Measurements from ENCODE around the gene CTIF. TPM values are rescaled to one million over a fixed set of nuclear protein-coding genes. Genes with fewer than 3 reads are reported as not detected.

The CTIF gene
- total and polyA plus RNA-seq, 7 experiments from 2014 or later, result 1.3 to 11.2 (median 2.5) TPM; not detected in 2

DNA sequence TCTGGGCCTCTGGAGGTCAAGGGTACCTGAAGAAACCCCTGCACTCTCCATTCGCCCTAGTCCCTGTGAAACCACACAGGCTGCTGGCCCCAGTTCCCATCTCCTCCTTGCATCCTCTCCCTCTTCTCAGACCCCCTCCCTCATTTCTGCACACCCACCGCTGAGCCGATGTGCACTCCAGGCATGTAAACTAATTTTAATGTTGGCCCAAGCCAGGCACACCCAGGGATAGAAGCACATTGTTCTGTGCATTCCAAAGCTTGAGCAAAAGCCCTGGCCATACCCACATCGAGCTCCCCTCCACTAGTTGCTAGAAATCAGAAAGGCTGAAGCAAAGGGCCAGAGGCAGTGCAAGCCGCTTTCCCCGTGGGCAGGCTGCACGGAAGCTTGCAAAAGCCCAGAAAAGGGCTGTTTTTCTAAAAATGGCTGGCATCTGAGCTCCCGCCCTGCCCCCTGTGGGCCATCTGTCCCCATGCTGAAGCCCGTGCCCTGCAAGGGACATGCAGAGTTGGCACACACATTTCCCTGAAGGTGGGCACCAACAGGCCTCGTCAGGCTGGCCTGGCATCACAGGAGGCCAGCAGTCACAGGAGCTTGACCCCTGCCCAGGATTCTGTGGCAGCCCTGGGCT is 230.3 kb downstream of the CTIF start:
- Mint-ChIP-seq H3K4me3 (no peak overlapping the region), H3K27me3 (peaks cover 0 to 5% (median 0%) of the 10 kb centered on the region in 5 donors), H3K27ac (no peak overlapping the region), H3K36me3 (no peaks in the 10 kb centered on the region), H3K9me3 (peaks cover 0 to 2% (median 0%) of the 10 kb centered on the region in 11 donors), H3K4me1 (peaks cover 0 to 5% (median 0%) of the 10 kb centered on the region in 7 donors)
- no peaks in the 10 kb centered on the region for H3K9me3 ChIP-seq (ENCODE audit: control insufficient read depth in 2 of 3, low read length in 3 of 3)
- ATAC-seq, result no peak
- no peak overlapping the region for H3K27ac ChIP-seq (ENCODE audit: low read depth, low read length)
- no peak for DNase-seq
- ChIA-PET POLR2A (no interaction called here), CTCF (interaction anchor here (0.6 kb wide), 1 partner anchor 147 kb away, joined by 5 read pairs; no protein-coding TSS in a partner anchor)
- H3K4me3 ChIP-seq (ENCODE audit: low read length), result no peak overlapping the region
- no peaks in the 10 kb centered on the region for H3K36me3 ChIP-seq (ENCODE audit: control insufficient read depth in 2 of 3, insufficient read depth in 3 of 3, low read length in 3 of 3)
- no peaks in the 10 kb centered on the region for H3K27me3 ChIP-seq (ENCODE audit: control insufficient read depth in 2 of 2, insufficient read depth in 2 of 2, low read length in 2 of 2)
- intact Hi-C loops (cut with micrococcal nuclease), result no loop called here
- H3K4me1 ChIP-seq (ENCODE audit: control insufficient read depth in 2 of 2, insufficient read depth in 2 of 2, low read length in 2 of 2), result no peaks in the 10 kb centered on the region

DNA sequence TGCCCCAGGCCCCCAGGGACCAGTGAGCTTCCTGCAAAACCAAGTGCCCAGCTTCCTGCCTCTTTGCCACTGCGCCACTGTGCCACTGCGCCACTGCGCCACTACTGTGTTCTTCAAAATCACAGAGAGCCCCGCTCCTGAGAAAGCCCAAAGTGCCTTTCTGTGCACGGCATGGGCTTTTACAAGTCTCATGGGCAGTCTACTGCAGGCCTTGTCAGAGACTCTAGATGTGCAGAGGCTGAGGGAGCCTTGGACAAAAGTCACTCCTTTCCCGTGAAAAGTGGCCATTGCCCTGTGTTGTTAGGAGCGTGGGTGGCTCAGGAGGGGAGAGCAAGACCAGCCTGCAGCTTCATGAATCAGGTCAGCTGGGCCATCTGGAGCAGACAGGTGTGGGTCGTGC is 231.4 kb downstream of the CTIF start:
- intact Hi-C loops (cut with micrococcal nuclease), result loop anchor here (10.0 kb wide), 2 partner anchors 405 to 465 kb away; no protein-coding TSS in a partner anchor
- no peak for DNase-seq
- H3K27me3 ChIP-seq (ENCODE audit: control insufficient read depth in 2 of 2, insufficient read depth in 2 of 2, low read length in 2 of 2), result no peaks in the 10 kb centered on the region
- H3K9me3 Mint-ChIP-seq, result peaks cover 0 to under 1% (median 0%) of the 10 kb centered on the region in 11 donors
- H3K36me3 ChIP-seq (ENCODE audit: control insufficient read depth in 2 of 3, insufficient read depth in 3 of 3, low read length in 3 of 3), result no peaks in the 10 kb centered on the region
- ChIA-PET POLR2A (no interaction called here), CTCF (no interaction called here)
- H3K4me1 Mint-ChIP-seq, result peaks cover 0 to 2% (median 0%) of the 10 kb centered on the region in 7 donors
- no peak for ATAC-seq
- H3K27ac Mint-ChIP-seq, result no peak overlapping the region
- H3K27me3 Mint-ChIP-seq, result peaks cover 0 to 5% (median 0%) of the 10 kb centered on the region in 5 donors
- no peak overlapping the region for H3K4me3 Mint-ChIP-seq
- H3K27ac ChIP-seq (ENCODE audit: low read depth, low read length), result no peak overlapping the region
- no peaks in the 10 kb centered on the region for H3K4me1 ChIP-seq (ENCODE audit: control insufficient read depth in 2 of 2, insufficient read depth in 2 of 2, low read length in 2 of 2)
- H3K36me3 Mint-ChIP-seq, result no peaks in the 10 kb centered on the region
- no peaks in the 10 kb centered on the region for H3K9me3 ChIP-seq (ENCODE audit: control insufficient read depth in 2 of 3, low read length in 3 of 3)
- no peak overlapping the region for H3K4me3 ChIP-seq (ENCODE audit: low read length)

DNA sequence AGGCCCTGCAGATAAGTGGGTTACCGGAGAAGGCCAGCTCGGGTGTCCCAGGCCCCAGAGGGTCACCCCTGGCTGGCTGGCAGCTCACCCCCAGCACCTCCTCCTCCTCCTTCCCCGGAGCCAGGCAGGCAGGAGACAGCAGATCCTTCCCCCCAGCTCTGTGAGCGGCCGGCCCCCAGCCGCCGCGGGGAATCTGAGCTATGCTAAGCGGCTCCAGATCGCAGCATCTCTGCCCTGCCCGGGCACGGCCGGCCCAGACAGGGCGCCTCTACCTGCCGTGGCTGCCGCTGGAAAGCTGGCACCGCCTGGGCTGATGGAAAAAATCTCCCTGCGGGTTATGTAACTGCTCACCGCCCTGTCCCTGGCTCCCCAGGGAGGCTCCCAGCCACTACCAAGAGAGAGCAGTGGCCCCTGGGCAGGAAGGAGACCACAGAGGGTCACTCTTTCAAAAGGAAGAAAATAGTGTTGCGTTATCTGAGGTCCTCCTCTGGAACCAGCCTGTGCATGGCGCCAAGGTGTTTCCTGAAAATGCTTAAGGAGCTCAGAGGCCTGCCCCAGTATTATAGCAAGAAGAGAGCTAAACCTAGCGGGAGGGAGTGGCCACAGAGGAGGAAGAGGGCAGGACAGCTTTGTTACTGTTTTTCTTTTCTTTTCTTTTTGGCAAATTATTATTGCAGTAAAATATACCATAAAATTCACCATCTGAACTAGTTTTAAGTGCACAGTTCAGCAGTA is 233.0 kb downstream of the CTIF start:
- no peaks in the 10 kb centered on the region for H3K36me3 Mint-ChIP-seq
- Histone ChIP-seq H3K4me1 (ENCODE audit: control insufficient read depth in 2 of 2, insufficient read depth in 2 of 2, low read length in 2 of 2) (no peaks in the 10 kb centered on the region), H3K4me3 (ENCODE audit: low read length) (no peak overlapping the region), H3K9me3 (ENCODE audit: control insufficient read depth in 2 of 3, low read length in 3 of 3) (no peaks in the 10 kb centered on the region), H3K27me3 (ENCODE audit: control insufficient read depth in 2 of 2, insufficient read depth in 2 of 2, low read length in 2 of 2) (no peaks in the 10 kb centered on the region), H3K27ac (ENCODE audit: low read depth, low read length) (no peak overlapping the region), H3K36me3 (ENCODE audit: control insufficient read depth in 2 of 3, insufficient read depth in 3 of 3, low read length in 3 of 3) (no peaks in the 10 kb centered on the region)
- peak; percentile 20 for ATAC-seq
- H3K27me3 Mint-ChIP-seq, result peaks cover 0 to 5% (median 0%) of the 10 kb centered on the region in 5 donors
- DNase-seq, result no peak
- no peak overlapping the region for H3K4me3 Mint-ChIP-seq
- intact Hi-C loops (cut with micrococcal nuclease), result loop anchor here (10.0 kb wide), 2 partner anchors 403 to 463 kb away; no protein-coding TSS in a partner anchor
- H3K27ac Mint-ChIP-seq, result no peak overlapping the region
- ChIA-PET CTCF (no interaction called here), POLR2A (no interaction called here)
- H3K9me3 Mint-ChIP-seq, result no peaks in the 10 kb centered on the region
- peaks cover 0 to 5% (median 0%) of the 10 kb centered on the region in 7 donors for H3K4me1 Mint-ChIP-seq

DNA sequence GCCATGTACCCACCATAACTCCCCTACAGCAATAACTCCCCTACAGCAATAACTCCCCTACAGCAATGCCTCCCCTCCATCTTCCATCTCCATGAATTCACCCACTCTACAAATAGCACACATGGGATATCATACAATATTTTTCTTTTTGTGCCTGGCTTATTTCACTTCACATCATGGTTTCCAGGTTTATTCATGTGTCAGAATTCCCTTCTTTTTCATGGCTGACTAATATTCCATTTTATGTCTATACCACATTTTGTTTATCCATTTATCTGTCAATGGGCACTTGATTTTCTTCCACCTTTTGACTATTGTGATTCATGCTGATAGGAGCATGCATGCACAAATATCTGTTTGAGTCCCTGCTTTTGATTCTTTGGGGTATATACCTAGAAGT is 233.6 kb downstream of the CTIF start:
- peaks cover 4% of the 10 kb centered on the region in 2 donors for H3K4me1 ChIP-seq (ENCODE audit: control insufficient read depth in 2 of 2, insufficient read depth in 2 of 2, low read length in 2 of 2)
- H3K4me3 Mint-ChIP-seq, result no peak overlapping the region
- no peak for DNase-seq
- H3K9me3 Mint-ChIP-seq, result no peaks in the 10 kb centered on the region
- peaks cover 0 to 8% (median 2%) of the 10 kb centered on the region in 7 donors for H3K4me1 Mint-ChIP-seq
- H3K27ac ChIP-seq (ENCODE audit: low read depth, low read length), result no peak overlapping the region
- H3K27me3 ChIP-seq (ENCODE audit: control insufficient read depth in 2 of 2, insufficient read depth in 2 of 2, low read length in 2 of 2), result no peaks in the 10 kb centered on the region
- peaks cover 0 to 5% (median 0%) of the 10 kb centered on the region in 5 donors for H3K27me3 Mint-ChIP-seq
- no peaks in the 10 kb centered on the region for H3K36me3 ChIP-seq (ENCODE audit: control insufficient read depth in 2 of 3, insufficient read depth in 3 of 3, low read length in 3 of 3)
- H3K9me3 ChIP-seq (ENCODE audit: control insufficient read depth in 2 of 3, low read length in 3 of 3), result no peaks in the 10 kb centered on the region
- no peak overlapping the region for H3K27ac Mint-ChIP-seq
- no peak overlapping the region for H3K4me3 ChIP-seq (ENCODE audit: low read length)
- ChIA-PET CTCF (no interaction called here), POLR2A (no interaction called here)
- no peaks in the 10 kb centered on the region for H3K36me3 Mint-ChIP-seq
- no peak for ATAC-seq
- intact Hi-C loops (cut with micrococcal nuclease), result loop anchor here (10.0 kb wide), 2 partner anchors 402 to 462 kb away; no protein-coding TSS in a partner anchor

DNA sequence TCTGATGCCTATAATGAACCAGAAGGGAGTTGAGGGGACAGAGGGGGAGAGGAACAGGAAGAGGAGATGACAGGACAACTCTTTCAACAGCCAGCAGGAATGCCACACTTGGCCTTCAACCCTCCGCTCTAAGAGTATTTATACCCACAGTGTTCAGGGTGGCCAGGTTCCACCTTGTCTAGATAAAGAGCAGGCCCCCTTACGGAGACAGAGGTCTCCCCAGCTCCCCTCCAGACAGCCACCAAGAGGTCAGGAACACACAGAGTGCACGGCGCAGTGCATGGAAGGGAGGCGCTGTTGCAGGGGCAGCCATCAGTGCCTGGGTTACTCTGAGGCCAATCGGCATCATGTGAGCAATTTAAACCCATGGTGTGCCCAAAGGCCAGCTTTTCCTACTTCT is 235.0 kb downstream of the CTIF start:
- no peaks in the 10 kb centered on the region for H3K9me3 ChIP-seq (ENCODE audit: control insufficient read depth in 2 of 3, low read length in 3 of 3)
- ATAC-seq (no peak), DNase-seq (no peak)
- Mint-ChIP-seq H3K4me1 (peaks cover 0 to 10% (median 4%) of the 10 kb centered on the region in 7 donors), H3K27ac (no peak overlapping the region), H3K9me3 (no peaks in the 10 kb centered on the region), H3K36me3 (no peaks in the 10 kb centered on the region), H3K4me3 (no peak overlapping the region), H3K27me3 (peaks cover 0 to 5% (median 0%) of the 10 kb centered on the region in 5 donors)
- no peak overlapping the region for H3K27ac ChIP-seq (ENCODE audit: low read depth, low read length)
- peaks cover 4 to 8% of the 10 kb centered on the region in 2 donors for H3K4me1 ChIP-seq (ENCODE audit: control insufficient read depth in 2 of 2, insufficient read depth in 2 of 2, low read length in 2 of 2)
- POLR2A ChIA-PET, result no interaction called here
- CTCF ChIA-PET, result interaction anchor here (0.6 kb wide), 1 partner anchor 634 kb away, joined by 4 read pairs; no protein-coding TSS in a partner anchor
- H3K4me3 ChIP-seq (ENCODE audit: low read length), result no peak overlapping the region
- H3K27me3 ChIP-seq (ENCODE audit: control insufficient read depth in 2 of 2, insufficient read depth in 2 of 2, low read length in 2 of 2), result no peaks in the 10 kb centered on the region
- intact Hi-C loops (cut with micrococcal nuclease), result loop anchor here (10.0 kb wide), 2 partner anchors 401 to 461 kb away; no protein-coding TSS in a partner anchor
- H3K36me3 ChIP-seq (ENCODE audit: control insufficient read depth in 2 of 3, insufficient read depth in 3 of 3, low read length in 3 of 3), result no peaks in the 10 kb centered on the region

DNA sequence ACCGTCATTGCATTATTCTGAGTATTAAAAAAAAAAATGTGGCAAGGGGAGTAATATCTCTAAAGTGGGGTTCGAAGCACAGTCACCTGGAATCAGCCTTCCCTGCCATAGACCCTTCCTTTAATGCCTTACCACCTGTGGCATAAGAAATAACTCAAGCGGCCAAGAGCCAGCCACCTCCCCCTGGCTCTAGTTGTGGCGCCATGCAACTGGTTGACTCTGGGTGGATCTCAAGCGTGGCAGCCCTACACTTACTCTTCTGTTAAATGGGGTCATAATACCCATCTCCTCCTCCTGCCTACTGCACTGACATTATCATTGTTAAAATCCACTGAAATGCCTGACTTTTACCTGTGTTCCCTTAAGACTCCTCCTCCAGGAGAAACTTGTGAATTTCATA is 236.1 kb downstream of the CTIF start:
- Mint-ChIP-seq H3K4me1 (peaks cover 0 to 10% (median 4%) of the 10 kb centered on the region in 7 donors), H3K9me3 (no peaks in the 10 kb centered on the region), H3K27ac (no peak overlapping the region), H3K27me3 (peaks cover 0 to 5% (median 0%) of the 10 kb centered on the region in 5 donors), H3K4me3 (no peak overlapping the region), H3K36me3 (no peaks in the 10 kb centered on the region)
- H3K36me3 ChIP-seq (ENCODE audit: control insufficient read depth in 2 of 3, insufficient read depth in 3 of 3, low read length in 3 of 3), result no peaks in the 10 kb centered on the region
- ChIA-PET CTCF (interaction anchor here (0.8 to 1.1 kb wide), 2 partner anchors 101 to 267 kb away, joined by 3 read pairs; no protein-coding TSS in a partner anchor), POLR2A (no interaction called here)
- no peaks in the 10 kb centered on the region for H3K9me3 ChIP-seq (ENCODE audit: control insufficient read depth in 2 of 3, low read length in 3 of 3)
- H3K27me3 ChIP-seq (ENCODE audit: control insufficient read depth in 2 of 2, insufficient read depth in 2 of 2, low read length in 2 of 2), result no peaks in the 10 kb centered on the region
- intact Hi-C loops (cut with micrococcal nuclease), result loop anchor here (5.0 to 10.0 kb wide), 5 partner anchors 57 to 462 kb away; no protein-coding TSS in a partner anchor
- no peak for ATAC-seq
- no peak for DNase-seq
- no peak overlapping the region for H3K4me3 ChIP-seq (ENCODE audit: low read length)
- peaks cover 4 to 8% of the 10 kb centered on the region in 2 donors for H3K4me1 ChIP-seq (ENCODE audit: control insufficient read depth in 2 of 2, insufficient read depth in 2 of 2, low read length in 2 of 2)
- no peak overlapping the region for H3K27ac ChIP-seq (ENCODE audit: low read depth, low read length)

All from naive thymus-derived CD4-positive, alpha-beta T cell (primary cell).